Subcutaneous abdominal adipose tissue (tissue), 5 donors: ENCODE results near the gene RAB20.

Source experiments
- H3K27ac ChIP-seq: one replicate; pipeline ENCODE4 v1.7.0; 2013; ENCODE audit warnings: low read depth, mild to moderate bottlenecking, inconsistent platforms, low read length, moderate library complexity
- H3K27me3 ChIP-seq, 5 donors: one replicate each; pipeline ENCODE4 v1.7.0; 2013; ENCODE audit warnings: low read length in 5 of 5, inconsistent platforms in 1 of 5; ENCODE audit not compliant: control insufficient read depth in 5 of 5, insufficient read depth in 4 of 5
- H3K36me3 ChIP-seq, 5 donors: one replicate each; pipeline ENCODE4 v1.7.0; 2013; ENCODE audit warnings: low read length in 5 of 5; ENCODE audit not compliant: control insufficient read depth in 5 of 5, insufficient read depth in 5 of 5
- H3K4me1 ChIP-seq, 5 donors: one replicate each; pipeline ENCODE4 v1.7.0; 2013; ENCODE audit warnings: low read length in 5 of 5, mild to moderate bottlenecking in 3 of 5, moderate library complexity in 1 of 5; ENCODE audit not compliant: control insufficient read depth in 5 of 5, insufficient read depth in 5 of 5
- H3K4me3 ChIP-seq, 5 donors: one replicate each; pipeline ENCODE4 v1.7.0; 2013; ENCODE audit warnings: low read length in 5 of 5, low read depth in 1 of 5
- H3K9ac ChIP-seq, 5 donors: one replicate each; pipeline ENCODE4 v1.7.0; 2013; ENCODE audit warnings: low read length in 5 of 5, mild to moderate bottlenecking in 4 of 5, moderate library complexity in 3 of 5
- H3K9me3 ChIP-seq, 5 donors: one replicate each; pipeline ENCODE4 v1.7.0; 2013; ENCODE audit warnings: low read length in 5 of 5; ENCODE audit not compliant: control insufficient read depth in 5 of 5
- donor health status: healthy.
- donor health status: healthy.
- donor health status: healthy.
- donor health status: healthy.
- donor health status: healthy.

RAB20 gene

GRCh38 chr13:110486061-110486715 is 75.3 kb downstream of the RAB20 start:
- no peak overlapping the region for H3K4me3 ChIP-seq
- H3K4me1 ChIP-seq: no peaks in the 10 kb centered on the region
- H3K9ac ChIP-seq: no peak overlapping the region
- H3K27ac ChIP-seq: no peak overlapping the region
- H3K9me3 ChIP-seq: no peaks in the 10 kb centered on the region
- no peaks in the 10 kb centered on the region for H3K27me3 ChIP-seq
- H3K36me3 ChIP-seq: peaks cover 15 to 95% (median 90%) of the 10 kb centered on the region in 5 donors

- Histone ChIP-seq H3K27me3 (no peaks in the 10 kb centered on the region), H3K36me3 (peaks cover 15 to 95% (median 89%) of the 10 kb centered on the region in 5 donors), H3K4me3 (no peak overlapping the region), H3K4me1 (no peaks in the 10 kb centered on the region), H3K9ac (no peak overlapping the region), H3K27ac (no peak overlapping the region), H3K9me3 (no peaks in the 10 kb centered on the region)
Measured at GRCh38 chr13:110485604-110486003, 75.9 kb downstream of the RAB20 start.

GRCh38 chr13:110484290-110485048 is 77.1 kb downstream of the RAB20 start:
- Histone ChIP-seq H3K9ac (no peak overlapping the region), H3K36me3 (peaks cover 15 to 94% (median 88%) of the 10 kb centered on the region in 5 donors), H3K27ac (no peak overlapping the region), H3K4me3 (no peak overlapping the region), H3K4me1 (peaks cover 0 to 6% (median 3%) of the 10 kb centered on the region in 5 donors), H3K9me3 (no peaks in the 10 kb centered on the region), H3K27me3 (no peaks in the 10 kb centered on the region)

- Histone ChIP-seq H3K27me3 (no peaks in the 10 kb centered on the region), H3K4me3 (no peak overlapping the region), H3K9me3 (no peaks in the 10 kb centered on the region), H3K9ac (no peak overlapping the region), H3K36me3 (peaks cover 15 to 94% (median 87%) of the 10 kb centered on the region in 5 donors), H3K4me1 (peaks cover 0 to 16% (median 12%) of the 10 kb centered on the region in 5 donors), H3K27ac (no peak overlapping the region)
Measured at GRCh38 chr13:110483386-110483968, 78.0 kb downstream of the RAB20 start.

GRCh38 chr13:110480161-110480560 is 81.4 kb downstream of the RAB20 start:
- Histone ChIP-seq H3K27me3 (no peaks in the 10 kb centered on the region), H3K4me3 (no peak overlapping the region), H3K9ac (no peak overlapping the region), H3K4me1 (peaks cover 0 to 30% (median 21%) of the 10 kb centered on the region in 5 donors), H3K27ac (no peak overlapping the region), H3K9me3 (no peaks in the 10 kb centered on the region), H3K36me3 (peaks cover 9 to 91% (median 84%) of the 10 kb centered on the region in 5 donors)

- Histone ChIP-seq H3K36me3 (peaks cover 9 to 92% (median 84%) of the 10 kb centered on the region in 5 donors), H3K27me3 (no peaks in the 10 kb centered on the region), H3K4me1 (peaks cover 0 to 30% (median 21%) of the 10 kb centered on the region in 5 donors), H3K9ac (no peak overlapping the region), H3K27ac (no peak overlapping the region), H3K4me3 (no peak overlapping the region), H3K9me3 (no peaks in the 10 kb centered on the region)
Measured at GRCh38 chr13:110479648-110480047, 81.9 kb downstream of the RAB20 start.

GRCh38 chr13:110479215-110479545 is 82.3 kb downstream of the RAB20 start:
- no peak overlapping the region for H3K4me3 ChIP-seq
- H3K36me3 ChIP-seq: peaks cover 9 to 92% (median 84%) of the 10 kb centered on the region in 5 donors
- H3K27me3 ChIP-seq: no peaks in the 10 kb centered on the region
- peak overlapping the region; percentile 30 for H3K27ac ChIP-seq
- H3K9me3 ChIP-seq: no peaks in the 10 kb centered on the region
- H3K9ac ChIP-seq: no peak overlapping the region
- H3K4me1 ChIP-seq: peaks cover 0 to 30% (median 21%) of the 10 kb centered on the region in 5 donors

GRCh38 chr13:110478405-110479214 is 82.9 kb downstream of the RAB20 start:
- Histone ChIP-seq H3K27me3 (no peaks in the 10 kb centered on the region), H3K36me3 (peaks cover 9 to 92% (median 86%) of the 10 kb centered on the region in 5 donors), H3K4me3 (no peak overlapping the region), H3K27ac (peak overlapping the region; percentile 30), H3K9ac (no peak overlapping the region), H3K9me3 (no peaks in the 10 kb centered on the region), H3K4me1 (peaks cover 0 to 30% (median 21%) of the 10 kb centered on the region in 5 donors)

- Histone ChIP-seq H3K27ac (no peak overlapping the region), H3K4me1 (peaks cover 0 to 30% (median 21%) of the 10 kb centered on the region in 5 donors), H3K9me3 (no peaks in the 10 kb centered on the region), H3K9ac (no peak overlapping the region), H3K4me3 (no peak overlapping the region), H3K27me3 (no peaks in the 10 kb centered on the region), H3K36me3 (peaks cover 6 to 92% (median 86%) of the 10 kb centered on the region in 5 donors)
Measured at GRCh38 chr13:110477706-110478245, 83.7 kb downstream of the RAB20 start.
